HCT116 (cell line): ENCODE data around the gene TEFM. TPM values are rescaled to one million over a fixed set of nuclear protein-coding genes. Genes with fewer than 3 reads are reported as not detected.
A peak's percentile ranks its signal among the peaks of the same experiment; 100 is the strongest.

Source experiments
- ATAC-seq: fragments of 200-7000 bp; cut with Tn5 transposase; 2 replicates; pipeline ENCODE4 v1.9.1; 2020; ENCODE audit warnings: mild to moderate bottlenecking, moderate library complexity
- BruUV-seq: library from RNA; stranded (reverse); fragments of 400-500 nt; replicated peaks from 2 replicates; lab custom pipeline; 2021; lab: Mats Ljungman, UMichigan
- CTCF ChIA-PET: fragments of 300-600 bp; sonication (Branson Sonifier 250); formaldehyde crosslinking; loops from one replicate; lab custom pipeline; 2021; ENCODE audit warnings: antibody characterized with exemption; lab: Charles Lee
- POLR2A ChIA-PET: fragments of 300-600, 350-600 bp; sonication (Branson Sonifier 250); formaldehyde crosslinking; loops from one replicate; lab custom pipeline; 2021; ENCODE audit warnings: antibody characterized with exemption; lab: Charles Lee
- RAD21 ChIA-PET, 2 experiments: fragments of 300-600 bp; sonication (Branson Sonifier 250); formaldehyde crosslinking; loops; one replicate each; lab custom pipeline; 2023; ENCODE audit warnings: low total read pairs in 2 of 2; ENCODE audit not compliant: uncharacterized antibody in 2 of 2, unreplicated experiment in 2 of 2, low non-redundant PET in 1 of 2; lab: Charles Lee
- DNase-seq: peaks from one replicate; pipeline ENCODE4 v3.0.0-alpha.2; 2010; ENCODE audit warnings: low read depth, low spot score
- H2AFZ ChIP-seq: fragments of 200-600 bp; shearing (Covaris generic), sonication (generic); 2 replicates; pipeline ENCODE4 v1.6.1; 2017; ENCODE audit warnings: low read depth, mixed run types, mixed read lengths, antibody characterized with exemption, low read length; ENCODE audit not compliant: poor library complexity, severe bottlenecking
- H3K27ac ChIP-seq: 2 replicates; pipeline ENCODE4 v1.5.1; 2012; ENCODE audit warnings: low read depth, low read length
- H3K27me3 ChIP-seq: fragments of 200-600 bp; sonication (generic); 2 replicates; pipeline ENCODE4 v1.6.1; 2016; ENCODE audit warnings: mixed run types, low read length, mixed read lengths; ENCODE audit not compliant: insufficient read depth
- H3K36me3 ChIP-seq, 2 experiments: fragments of 200-500 bp in 1 of 2; fragments of 200-600 bp in 1 of 2; sonication (Bioruptor generic) in 1 of 2; sonication (generic) in 1 of 2; 2 replicates each; pipeline versions ENCODE4 v1.5.1 to v1.6.1; 2014 to 2016; ENCODE audit warnings: low read length in 2 of 2, inconsistent platforms in 1 of 2, mixed read lengths in 1 of 2, mixed run types in 1 of 2; ENCODE audit not compliant: insufficient read depth in 2 of 2, control insufficient read depth in 1 of 2
- H3K4me1 ChIP-seq, 2 experiments: fragments of 200-600 bp in 1 of 2; sonication (generic) in 1 of 2; 2 replicates each; pipeline versions ENCODE4 v1.5.1 to v1.6.1; 2012 to 2017; ENCODE audit warnings: low read length in 2 of 2, inconsistent platforms in 1 of 2, mild to moderate bottlenecking in 1 of 2, mixed read lengths in 1 of 2, mixed run types in 1 of 2, moderate library complexity in 1 of 2; ENCODE audit not compliant: insufficient read depth in 2 of 2, control insufficient read depth in 1 of 2
- H3K4me2 ChIP-seq: fragments of 200-600 bp; sonication (generic); 2 replicates; pipeline ENCODE4 v1.6.1; 2017; ENCODE audit warnings: mixed run types, low read length, mixed read lengths
- H3K4me3 ChIP-seq, 2 experiments: fragments of 200-600 bp in 1 of 2; sonication (generic) in 1 of 2; replicated peaks in 1 of 2; 2 replicates each; pipeline ENCODE4 v1.5.1; 2011 to 2016; ENCODE audit warnings: low read length in 2 of 2, control low read depth in 1 of 2, low read depth in 1 of 2, mild to moderate bottlenecking in 1 of 2, mixed read lengths in 1 of 2, mixed run types in 1 of 2
- H3K79me2 ChIP-seq: fragments of 200-600 bp; sonication (generic); 2 replicates; pipeline ENCODE4 v1.6.1; 2017; ENCODE audit warnings: mild to moderate bottlenecking, mixed run types, low read length, moderate library complexity, mixed read lengths; ENCODE audit not compliant: insufficient read depth
- H3K9ac ChIP-seq: fragments of 200-600 bp; sonication (generic); 2 replicates; pipeline ENCODE4 v1.6.1; 2016; ENCODE audit warnings: low read length, mixed read lengths
- H3K9me2 ChIP-seq: fragments of 200-600 bp; sonication (generic), shearing (Covaris generic); 2 replicates; pipeline ENCODE4 v1.6.1; 2017; ENCODE audit warnings: mixed run types, mild to moderate bottlenecking, moderate library complexity; ENCODE audit not compliant: insufficient read depth
- H3K9me3 ChIP-seq, 2 experiments: fragments of 200-500 bp in 1 of 2; fragments of 200-600 bp in 1 of 2; sonication (Bioruptor generic) in 1 of 2; sonication (generic) in 1 of 2; 2 replicates each; pipeline ENCODE4 v1.6.1; 2014 to 2017; ENCODE audit warnings: low read length in 2 of 2, mixed read lengths in 2 of 2, inconsistent platforms in 1 of 2, low read depth in 1 of 2, mild to moderate bottlenecking in 1 of 2, mixed run types in 1 of 2, moderate library complexity in 1 of 2; ENCODE audit not compliant: control insufficient read depth in 1 of 2, insufficient read depth in 1 of 2
- H4K20me1 ChIP-seq: fragments of 200-600 bp; sonication (generic), shearing (Covaris generic); 2 replicates; pipeline ENCODE4 v1.6.1; 2017; ENCODE audit warnings: mixed run types, mild to moderate bottlenecking, moderate library complexity; ENCODE audit not compliant: insufficient read depth
- ELF1 ChIP-seq: IDR thresholded peaks from 2 replicates; pipeline ENCODE4 v1.6.1; 2012; ENCODE audit warnings: low read depth, borderline replicate concordance
- EZH2 ChIP-seq: fragments of 200-600 bp; sonication (generic); IDR thresholded peaks from 2 replicates; pipeline ENCODE4 v1.6.1; 2017; ENCODE audit warnings: antibody characterized with exemption, mixed run types
- FOSL1 ChIP-seq: IDR thresholded peaks from 2 replicates; pipeline ENCODE4 v1.6.1; 2012; ENCODE audit warnings: low read depth
- MAX ChIP-seq: IDR thresholded peaks from 2 replicates; pipeline ENCODE4 v1.6.1; 2012
- RAD21 ChIP-seq: IDR thresholded peaks from 2 replicates; pipeline ENCODE4 v1.6.1; 2012; ENCODE audit warnings: low read depth, mild to moderate bottlenecking
- REST ChIP-seq: IDR thresholded peaks from 2 replicates; pipeline ENCODE4 v1.6.1; 2012; ENCODE audit warnings: low read depth
- SP1 ChIP-seq: IDR thresholded peaks from 2 replicates; pipeline ENCODE4 v1.6.1; 2012; ENCODE audit warnings: low read depth
- ZNF274 ChIP-seq: fragments of 200-500 bp; sonication (Bioruptor generic); IDR thresholded peaks from 2 replicates; pipeline ENCODE4 v1.6.1; 2014; ENCODE audit warnings: mild to moderate bottlenecking, low read depth, low read length, inconsistent platforms
- intact Hi-C: fragments of 100-400 bp; cut with micrococcal nuclease; formaldehyde crosslinking; loops from 2 replicates; pipeline ENCODE4 v1.10.0; 2022
- total RNA-seq: library from RNA; stranded (reverse); gene quantifications from one replicate; pipeline ENCODE4 v1.2.1, GENCODE V29; 2021; ENCODE audit not compliant: unreplicated experiment

TEFM gene
- total RNA-seq, 1 experiment from 2014 or later = 13.1 TPM

GRCh38 chr17:30921544-30922196, 15.6 kb upstream of the TEFM start, which contains the start of gene ADAP2 (continued):
- TF ChIP-seq REST = no peak

- DNase-seq (no peak), ATAC-seq (no peak)
- Histone ChIP-seq H3K9ac (peak overlapping the region; percentile 67), H3K27ac (no peak overlapping the region), H3K27me3 (no peaks in the 10 kb centered on the region), H4K20me1 (no peaks in the 10 kb centered on the region), H3K4me1 (peaks cover 5 to 24% of the 10 kb centered on the region in 2 experiments; a peak in 3 of 4 replicates), H3K36me3 (no peaks in the 10 kb centered on the region), H3K4me3 (peak overlapping the region; percentile 53 to 63), H3K4me2 (peak overlapping the region; percentile 88), H3K9me3 (no peaks in the 10 kb centered on the region), H2AFZ (peak overlapping the region; percentile 100), H3K79me2 (no peaks in the 10 kb centered on the region), H3K9me2 (no peaks in the 10 kb centered on the region)
- no peak for TF ChIP-seq REST
- no peak for TF ChIP-seq MAX
- no peak for TF ChIP-seq ELF1
- no peak for TF ChIP-seq SP1
- no peak for TF ChIP-seq RAD21
- no peak for TF ChIP-seq ZNF274
- TF ChIP-seq EZH2 = no peak
- no peak for TF ChIP-seq FOSL1
- CTCF ChIA-PET = no interaction called here
- intact Hi-C loops = no loop called here
- RAD21 ChIA-PET = no interaction called here
- BruUV-seq = no TSS peak
- POLR2A ChIA-PET = no interaction called here
Observed at GRCh38 chr17:30920683-30921543, 14.9 kb upstream of the TEFM start.
